HPDE6-E6E7 (cell line): ENCODE measurements around the gene CFAP77.
"Not testable (repeated sequence)": the region's sequence is repeated elsewhere in the genome, so short reads cannot be mapped to it uniquely, and the experiment has no call there.

Experiments used
- DNase-seq: peaks from one replicate; pipeline ENCODE4 v3.0.0; 2011; ENCODE audit warnings: missing footprints; ENCODE audit errors: extremely low spot score

The CFAP77 gene

GRCh38 chr9:132547976-132548730 is 138.1 kb downstream of the CFAP77 start:
- DNase-seq = no peak

- DNase-seq = no peak
Observed at GRCh38 chr9:132548751-132549640, 139.0 kb downstream of the CFAP77 start.

- no peak for DNase-seq
Observed at GRCh38 chr9:132551556-132551955, 141.5 kb downstream of the CFAP77 start.

GRCh38 chr9:132552041-132552440 is 142.0 kb downstream of the CFAP77 start:
- no peak for DNase-seq

- DNase-seq = no peak
Observed at GRCh38 chr9:132554755-132555154, 144.7 kb downstream of the CFAP77 start.

GRCh38 chr9:132555528-132555927 is 145.5 kb downstream of the CFAP77 start:
- DNase-seq = no peak

- no peak for DNase-seq
Observed at GRCh38 chr9:132556235-132556634, 146.2 kb downstream of the CFAP77 start.

GRCh38 chr9:132556714-132557113 is 146.7 kb downstream of the CFAP77 start:
- DNase-seq = no peak

GRCh38 chr9:132557159-132557558 is 147.1 kb downstream of the CFAP77 start:
- no peak for DNase-seq

GRCh38 chr9:132559711-132560110 is 149.7 kb downstream of the CFAP77 start:
- DNase-seq = no peak

- DNase-seq = no peak
Observed at GRCh38 chr9:132560616-132561202, 150.7 kb downstream of the CFAP77 start.

GRCh38 chr9:132562306-132562573 is 152.2 kb downstream of the CFAP77 start:
- no peak for DNase-seq

- no peak for DNase-seq
Observed at GRCh38 chr9:132564526-132564925, 154.5 kb downstream of the CFAP77 start.

- not testable (repeated sequence) for DNase-seq
Observed at GRCh38 chr9:132568787-132569186, 158.8 kb downstream of the CFAP77 start.

- DNase-seq = no peak
Observed at GRCh38 chr9:132571806-132572600, 162.0 kb downstream of the CFAP77 start.

GRCh38 chr9:132572921-132573320 is 162.9 kb downstream of the CFAP77 start:
- no peak for DNase-seq

GRCh38 chr9:132575005-132575609 is 165.1 kb downstream of the CFAP77 start:
- DNase-seq = peak; percentile 72

GRCh38 chr9:132575811-132576210 is 165.8 kb downstream of the CFAP77 start:
- DNase-seq = no peak

GRCh38 chr9:132577119-132577518 is 167.1 kb downstream of the CFAP77 start:
- no peak for DNase-seq

GRCh38 chr9:132578367-132578932 is 168.4 kb downstream of the CFAP77 start:
- DNase-seq = no peak

- no peak for DNase-seq
Observed at GRCh38 chr9:132579427-132579798, 169.4 kb downstream of the CFAP77 start.
